ENCODE results near the gene NAV3. TPM values are rescaled to one million over a fixed set of nuclear protein-coding genes. Genes with fewer than 3 reads are reported as not detected.

The NAV3 gene
- total and polyA plus RNA-seq, 2 donors (not counting 1 experiment from before 2014, with no cell fraction given), result not detected

GRCh38 chr12:77786675-77787074 is 44.0 kb upstream of the NAV3 start:
- H2AFZ ChIP-seq (ENCODE audit: insufficient read depth, low read depth, low read length, poor library complexity, severe bottlenecking), result no peak overlapping the region
- Mint-ChIP-seq H3K27me3 (no peaks in the 10 kb centered on the region), H3K27ac (no peak overlapping the region), H3K4me3 (no peak overlapping the region), H3K9me3 (ENCODE audit: insufficient read depth) (no peaks in the 10 kb centered on the region), H3K4me1 (no peaks in the 10 kb centered on the region)
- 100% methylated on average over 1 of the region's 5 CpGs for WGBS (ENCODE audit: insufficient coverage)
- CTCF ChIA-PET, result no interaction called here
- H4K20me1 ChIP-seq (ENCODE audit: control insufficient read depth, insufficient read depth, low read length, poor library complexity, severe bottlenecking), result no peaks in the 10 kb centered on the region
- H3K4me2 ChIP-seq (replicated peaks; ENCODE audit: low read depth, low read length, poor library complexity, severe bottlenecking), result no peak overlapping the region
- no peaks in the 10 kb centered on the region for H3K27me3 ChIP-seq (replicated peaks in 1 of 4; ENCODE audit: control extremely low read depth in 1 of 4, control insufficient read depth in 3 of 4, insufficient read depth in 4 of 4, low read length in 3 of 4)
- no peaks in the 10 kb centered on the region for H3K36me3 ChIP-seq (replicated peaks in 1 of 2; ENCODE audit: control extremely low read depth in 1 of 2, control insufficient read depth in 1 of 2, extremely low read depth in 1 of 2, insufficient read depth in 2 of 2, low read length in 1 of 2)
- no peak overlapping the region for H3K4me3 ChIP-seq (ENCODE audit: control extremely low read depth in 1 of 5, extremely low read depth in 1 of 5, insufficient read depth in 1 of 5, low read depth in 2 of 5, low read length in 4 of 5)
- no peak for DNase-seq
- POLR2A ChIA-PET, result no interaction called here
- H3K9ac ChIP-seq (ENCODE audit: low read length), result no peak overlapping the region
- no peaks in the 10 kb centered on the region for H3K4me1 ChIP-seq (ENCODE audit: control insufficient read depth in 2 of 2, insufficient read depth in 2 of 2, low read length in 2 of 2)
- intact Hi-C loops (cut with micrococcal nuclease), result no loop called here
- TF ChIP-seq EZH2 (IDR thresholded peaks at IDR 0.05; ENCODE audit: borderline replicate concordance, insufficient read depth, low read depth, low read length, poor library complexity, severe bottlenecking), result no peak
- TF ChIP-seq CTCF (IDR thresholded peaks at IDR 0.05), result no peak
- H3K79me2 ChIP-seq (ENCODE audit: control insufficient read depth, insufficient read depth, low read length), result no peaks in the 10 kb centered on the region
- H3K9me3 ChIP-seq (ENCODE audit: control extremely low read depth in 1 of 3, control insufficient read depth in 2 of 3, insufficient read depth in 1 of 3, low read length in 2 of 3), result no peaks in the 10 kb centered on the region
- H3K27ac ChIP-seq (ENCODE audit: low read length in 2 of 2), result no peak overlapping the region
- ATAC-seq (ENCODE audit: low read depth), result no peak

GRCh38 chr12:77788231-77789168 is 42.2 kb upstream of the NAV3 start:
- DNase-seq (no peak), ATAC-seq (ENCODE audit: low read depth) (no peak)
- H3K27me3 Mint-ChIP-seq, result no peaks in the 10 kb centered on the region
- no peak overlapping the region for H3K27ac ChIP-seq (ENCODE audit: low read length in 2 of 2)
- TF ChIP-seq EZH2 (IDR thresholded peaks at IDR 0.05; ENCODE audit: borderline replicate concordance, insufficient read depth, low read depth, low read length, poor library complexity, severe bottlenecking) (no peak), CTCF (IDR thresholded peaks at IDR 0.05) (no peak)
- H4K20me1 ChIP-seq (ENCODE audit: control insufficient read depth, insufficient read depth, low read length, poor library complexity, severe bottlenecking), result no peaks in the 10 kb centered on the region
- WGBS (ENCODE audit: insufficient coverage), result 72% methylated on average over 5 of the region's 7 CpGs
- H3K27ac Mint-ChIP-seq, result no peak overlapping the region
- POLR2A ChIA-PET, result no interaction called here
- H3K9me3 Mint-ChIP-seq (ENCODE audit: insufficient read depth), result no peaks in the 10 kb centered on the region
- H3K27me3 ChIP-seq (replicated peaks in 1 of 4; ENCODE audit: control extremely low read depth in 1 of 4, control insufficient read depth in 3 of 4, insufficient read depth in 4 of 4, low read length in 3 of 4), result no peaks in the 10 kb centered on the region
- H3K9me3 ChIP-seq (ENCODE audit: control extremely low read depth in 1 of 3, control insufficient read depth in 2 of 3, insufficient read depth in 1 of 3, low read length in 2 of 3), result no peaks in the 10 kb centered on the region
- no peak overlapping the region for H3K4me3 ChIP-seq (ENCODE audit: control extremely low read depth in 1 of 5, extremely low read depth in 1 of 5, insufficient read depth in 1 of 5, low read depth in 2 of 5, low read length in 4 of 5)
- H3K4me2 ChIP-seq (replicated peaks; ENCODE audit: low read depth, low read length, poor library complexity, severe bottlenecking), result no peak overlapping the region
- H3K4me1 ChIP-seq (ENCODE audit: control insufficient read depth in 2 of 2, insufficient read depth in 2 of 2, low read length in 2 of 2), result no peaks in the 10 kb centered on the region
- H3K4me1 Mint-ChIP-seq, result no peaks in the 10 kb centered on the region
- no peak overlapping the region for H2AFZ ChIP-seq (ENCODE audit: insufficient read depth, low read depth, low read length, poor library complexity, severe bottlenecking)
- H3K36me3 ChIP-seq (replicated peaks in 1 of 2; ENCODE audit: control extremely low read depth in 1 of 2, control insufficient read depth in 1 of 2, extremely low read depth in 1 of 2, insufficient read depth in 2 of 2, low read length in 1 of 2), result no peaks in the 10 kb centered on the region
- no peak overlapping the region for H3K9ac ChIP-seq (ENCODE audit: low read length)
- intact Hi-C loops (cut with micrococcal nuclease), result no loop called here
- H3K4me3 Mint-ChIP-seq, result no peak overlapping the region
- CTCF ChIA-PET, result no interaction called here
- no peaks in the 10 kb centered on the region for H3K79me2 ChIP-seq (ENCODE audit: control insufficient read depth, insufficient read depth, low read length)
